ENCODE data around the gene TCF19. TPM values are rescaled to one million over a fixed set of nuclear protein-coding genes. Genes with fewer than 3 reads are reported as not detected.

The TCF19 gene
- total RNA-seq, 4 donors from 2014 or later: 18.9 to 24.2 (median 20.8) TPM

DNA sequence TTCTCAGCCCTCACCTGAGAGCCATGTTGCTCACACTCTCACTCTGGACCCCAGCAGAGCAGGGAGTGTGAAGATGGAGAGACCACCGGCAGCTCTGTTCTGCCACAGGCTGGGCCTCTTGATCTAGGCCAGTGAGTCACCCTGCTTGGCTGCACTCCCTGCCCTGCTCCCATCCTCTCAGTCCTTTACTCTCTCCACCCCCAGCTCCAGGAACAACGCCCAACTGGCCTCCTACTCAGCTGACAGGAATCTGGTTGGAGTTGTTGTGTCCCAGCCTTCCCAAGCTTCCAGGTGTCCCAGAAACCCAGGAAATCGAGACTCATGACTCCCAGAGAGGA lies 43.9 kb upstream of the TCF19 start, which contains the start of gene PSORS1C1:
PSORS1C1 (plus strand) TSS at position 260 of the 338 bp plus-strand sequence. CDS start 14,833 bp downstream, outside the sequence.
- 5 to 9% methylated on average over 3 of the region's 3 CpGs for WGBS, 2 donors
- peak; percentile 89 to 97 for DNase-seq (ENCODE audit: low spot score in 2 of 2)
- intact Hi-C loops (cut with DNase I; ENCODE audit: low total_unique reads): no loop called here
- TF ChIP-seq POLR2A (IDR thresholded peaks at IDR 0.05) (no peak), CTCF (IDR thresholded peaks at IDR 0.05) (no peak)
- H3K4me3 ChIP-seq (ENCODE audit: low read depth, poor library complexity, severe bottlenecking): no peak within 1 kb of the TSS

GRCh38 chr6:31114970-31115849 lies 43.2 kb upstream of the TCF19 start:
- TF ChIP-seq CTCF (IDR thresholded peaks at IDR 0.05) (no peak), POLR2A (IDR thresholded peaks at IDR 0.05) (no peak)
- intact Hi-C loops (cut with DNase I; ENCODE audit: low total_unique reads): no loop called here
- 37 to 39% methylated on average over 9 of the region's 9 CpGs for WGBS, 2 donors
- no peak for DNase-seq (ENCODE audit: low spot score in 2 of 2)
- no peak overlapping the region for H3K4me3 ChIP-seq (ENCODE audit: low read depth, poor library complexity, severe bottlenecking)

- no peak overlapping the region for H3K4me3 ChIP-seq (ENCODE audit: low read depth, poor library complexity, severe bottlenecking)
- no peak for TF ChIP-seq POLR2A (IDR thresholded peaks at IDR 0.05)
- no peak for TF ChIP-seq CTCF (IDR thresholded peaks at IDR 0.05)
- no peak for DNase-seq (ENCODE audit: low spot score in 2 of 2)
- intact Hi-C loops (cut with DNase I; ENCODE audit: low total_unique reads): no loop called here
- 93 to 98% methylated on average over 12 of the region's 12 CpGs for WGBS, 2 donors
Observed at GRCh38 chr6:31115941-31116560, 42.3 kb upstream of the TCF19 start.

DNA sequence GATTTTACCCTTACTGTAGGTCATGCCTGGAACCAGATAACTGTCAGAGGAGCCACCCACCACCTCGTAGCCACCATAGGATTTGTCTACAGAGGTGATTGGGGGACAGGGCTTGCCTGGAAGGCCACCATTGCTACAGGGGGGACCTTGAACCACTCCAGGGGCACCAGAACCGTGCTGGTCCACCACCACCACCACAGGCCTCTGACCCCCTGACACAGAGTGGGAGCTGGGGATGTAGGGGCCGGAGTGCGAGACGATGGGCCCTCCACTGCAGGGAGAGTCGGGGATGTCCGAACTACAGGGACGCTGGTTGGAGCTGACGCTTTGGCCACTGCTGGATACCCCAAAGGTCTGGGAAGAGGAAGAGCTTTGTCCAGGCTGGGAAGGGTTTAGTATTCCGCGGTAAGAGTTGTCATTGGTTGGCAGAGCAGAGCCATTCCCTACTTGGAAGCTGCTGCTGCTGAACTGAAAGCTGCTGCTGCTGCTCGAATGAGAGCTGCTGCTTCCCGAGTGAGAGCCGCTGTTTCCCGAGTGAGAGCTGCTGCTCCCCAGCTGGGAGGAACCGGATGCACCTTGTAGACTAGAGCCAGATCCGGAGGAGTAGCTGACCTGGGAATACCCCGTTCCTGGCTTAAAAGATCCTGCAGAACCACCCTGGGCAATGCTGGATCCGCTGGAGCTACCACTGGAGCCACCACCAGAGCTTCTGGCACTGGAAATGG lies 41.6 kb upstream of the TCF19 start:
- 51 to 56% methylated on average over 18 to 19 of the region's 19 CpGs for WGBS, 2 donors
- TF ChIP-seq POLR2A (IDR thresholded peaks at IDR 0.05) (no peak), CTCF (IDR thresholded peaks at IDR 0.05) (no peak)
- intact Hi-C loops (cut with DNase I; ENCODE audit: low total_unique reads): no loop called here
- DNase-seq (ENCODE audit: low spot score in 2 of 2): no peak
- no peak overlapping the region for H3K4me3 ChIP-seq (ENCODE audit: low read depth, poor library complexity, severe bottlenecking)

DNA sequence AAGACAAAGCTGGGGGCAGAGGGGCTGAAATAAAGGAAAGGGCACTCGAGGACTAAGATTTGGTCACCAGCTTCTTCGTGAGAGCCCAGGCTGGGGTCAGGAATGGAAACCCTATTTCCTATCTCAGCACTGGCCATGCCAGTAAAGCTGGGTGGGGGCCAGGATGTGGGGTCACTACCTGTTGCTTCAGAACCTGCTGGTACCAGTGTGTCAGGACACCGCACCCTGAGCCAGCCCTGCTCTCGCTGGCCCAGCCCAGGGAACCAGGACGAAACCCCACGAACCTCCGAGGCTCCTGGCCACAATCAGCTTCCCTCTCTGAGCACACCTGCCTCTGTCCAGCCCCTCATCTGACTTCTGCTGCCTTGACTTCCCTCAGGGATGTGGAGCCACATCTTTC lies 40.2 kb upstream of the TCF19 start:
- intact Hi-C loops (cut with DNase I; ENCODE audit: low total_unique reads): no loop called here

More for the DNA sequence above, 40.2 kb upstream of the TCF19 start:
- H3K4me3 ChIP-seq (ENCODE audit: low read depth, poor library complexity, severe bottlenecking): no peak overlapping the region
- WGBS, 2 donors: 75 to 89% methylated on average over 7 of the region's 7 CpGs
- no peak for DNase-seq (ENCODE audit: low spot score in 2 of 2)
- no peak for TF ChIP-seq POLR2A (IDR thresholded peaks at IDR 0.05)
- TF ChIP-seq CTCF (IDR thresholded peaks at IDR 0.05): no peak

All from lower leg skin (tissue), 4 donors.